ENCODE results near the gene ZNF582.
"Not testable (repeated sequence)": the region's sequence is repeated elsewhere in the genome, so short reads cannot be mapped to it uniquely, and the experiment has no call there.

Gene ZNF582

DNA sequence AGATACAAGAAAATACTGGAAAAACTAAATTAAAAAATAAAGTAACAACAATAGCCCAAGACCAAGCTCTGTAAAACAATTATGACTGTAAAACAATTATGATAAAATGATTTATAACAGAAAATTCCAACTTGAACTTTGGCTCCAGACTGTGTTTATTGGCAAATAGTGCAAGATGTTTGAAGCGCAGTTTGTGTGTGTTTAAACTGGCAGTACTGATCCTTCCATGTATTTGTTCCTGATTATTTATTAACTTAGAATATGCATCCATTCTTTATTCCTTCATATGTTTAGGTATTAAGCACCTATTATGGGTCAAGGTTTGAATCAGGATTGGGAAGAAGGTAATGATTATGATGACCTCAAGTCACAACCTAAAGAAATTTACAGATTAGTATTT is 37.8 kb downstream of the ZNF582 start:
- no peak for DNase-seq (ENCODE audit: low read depth in 3 of 3, low spot score in 1 of 3)

DNA sequence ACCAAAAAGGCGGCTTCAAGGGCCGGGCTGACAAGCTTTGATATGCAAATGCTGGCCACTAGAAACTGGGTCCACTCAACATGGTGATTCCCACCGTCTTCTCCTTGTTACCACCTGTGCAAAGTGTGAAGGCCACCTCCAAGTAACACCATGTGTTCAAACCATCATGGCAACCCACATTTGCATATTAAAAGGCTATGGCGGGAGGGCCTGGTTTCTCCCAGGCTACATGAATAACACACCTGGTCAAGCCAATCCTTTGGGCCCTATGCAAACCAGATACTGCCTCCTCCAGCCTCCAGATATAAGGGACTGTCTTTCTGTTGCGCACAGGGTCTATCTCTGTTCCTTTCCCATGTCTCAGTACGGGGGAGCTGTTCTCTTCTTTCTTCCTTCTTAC is 42.1 kb downstream of the ZNF582 start:
- no peak for DNase-seq (ENCODE audit: low read depth in 3 of 3, low spot score in 1 of 3)

DNA sequence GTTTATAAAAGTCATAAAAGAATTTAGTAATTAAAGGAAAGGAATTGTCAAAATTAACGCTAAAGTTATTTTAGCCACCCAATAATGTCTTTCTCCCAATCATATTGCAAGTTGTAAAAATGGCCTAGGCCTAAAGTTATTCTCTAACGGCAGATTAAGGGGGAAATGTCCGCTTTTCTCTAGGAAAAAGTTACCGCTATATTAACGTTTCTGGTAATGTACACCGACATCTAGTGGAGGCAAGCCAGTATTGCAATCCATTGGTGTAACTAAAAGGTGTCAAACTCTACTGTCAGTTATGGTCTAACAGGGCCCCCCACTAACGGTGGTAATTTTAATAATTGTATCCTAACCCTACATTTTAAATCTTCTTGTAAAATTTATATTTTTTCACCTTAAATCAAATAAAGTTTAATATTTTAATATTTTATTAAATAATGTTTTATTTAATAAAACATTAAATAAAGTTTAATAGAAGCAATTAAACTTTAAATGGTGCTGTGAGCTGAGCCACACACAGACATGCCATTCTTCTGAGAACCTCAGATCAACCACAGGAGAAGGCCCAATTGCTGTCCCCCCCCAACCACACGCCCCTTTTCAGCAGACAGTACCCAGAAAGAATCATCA is 42.8 kb downstream of the ZNF582 start:
- peak in 1 of 3 donors; percentile 5 for DNase-seq (ENCODE audit: low read depth in 3 of 3, low spot score in 1 of 3)

DNA sequence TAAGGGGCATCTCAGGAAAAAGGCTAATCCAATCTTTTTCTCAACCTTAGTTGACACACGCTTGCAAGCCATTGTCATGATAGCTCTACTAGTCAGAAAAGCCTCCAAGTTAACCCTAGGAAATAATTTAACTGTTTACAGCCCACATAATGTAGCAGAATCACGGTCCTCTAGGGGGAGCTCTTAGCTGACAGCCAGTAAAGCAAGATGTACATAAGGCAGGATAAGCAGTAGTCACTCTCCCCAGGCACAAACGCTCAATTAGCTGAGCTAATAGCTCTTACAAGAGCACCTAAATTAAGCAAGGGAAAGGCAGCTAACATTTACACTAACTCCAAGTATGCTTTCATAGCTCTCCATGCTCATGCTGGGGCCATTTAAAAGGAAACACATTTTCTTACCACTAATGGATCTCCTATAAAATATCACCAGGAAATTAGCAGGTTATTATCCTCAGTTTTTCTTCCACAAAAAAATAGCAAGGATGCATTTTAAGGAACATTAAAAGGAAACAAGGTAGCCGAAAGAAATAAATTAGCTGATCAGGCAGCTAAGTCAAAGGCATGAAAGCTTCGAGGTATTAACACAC is 45.0 kb downstream of the ZNF582 start:
- no peak for DNase-seq (ENCODE audit: low read depth in 3 of 3, low spot score in 1 of 3)

- DNase-seq (ENCODE audit: low read depth in 3 of 3, low spot score in 1 of 3) = no peak
Observed at GRCh38 chr19:56347163-56347778, 46.1 kb downstream of the ZNF582 start.

DNA sequence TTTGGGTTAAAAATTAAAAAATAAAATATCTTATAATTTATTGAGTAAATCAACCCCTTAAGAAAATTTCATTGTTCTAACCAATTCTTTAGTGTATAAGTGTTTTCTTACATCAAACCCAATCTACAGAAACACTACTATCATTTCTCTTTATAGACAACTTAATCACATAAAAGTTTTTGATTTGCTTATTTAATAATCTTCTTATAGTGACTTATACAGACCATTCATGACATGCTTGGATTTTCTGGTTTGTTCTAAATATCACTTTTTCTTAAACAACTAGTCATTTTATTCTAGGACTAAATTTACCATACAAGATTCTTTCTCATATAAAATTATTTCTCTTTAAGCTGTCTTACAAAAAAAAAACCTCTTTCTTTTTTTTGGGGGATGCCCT is 51.4 kb downstream of the ZNF582 start:
- no peak for DNase-seq (ENCODE audit: low read depth in 3 of 3, low spot score in 1 of 3)

DNA sequence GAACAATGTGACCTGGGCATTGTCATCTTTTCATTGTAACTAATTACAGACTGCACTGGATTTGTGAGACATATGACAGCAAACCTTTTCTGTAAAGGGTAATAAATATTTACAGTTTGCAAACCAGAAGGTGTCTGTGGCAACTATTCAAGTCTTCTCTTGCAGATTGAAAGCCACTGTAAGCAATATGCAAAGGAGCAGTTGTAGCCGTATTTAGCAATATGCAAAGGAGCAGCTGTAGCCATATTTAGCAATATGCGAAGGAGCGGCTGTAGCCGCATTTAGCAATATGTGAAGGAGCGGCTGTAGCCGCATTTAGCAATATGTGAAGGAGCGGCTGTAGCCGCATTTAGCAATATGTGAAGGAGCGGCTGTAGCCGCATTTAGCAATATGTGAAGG is 54.3 kb downstream of the ZNF582 start:
- DNase-seq (ENCODE audit: low read depth in 3 of 3, low spot score in 1 of 3) = not testable (repeated sequence)

GRCh38 chr19:56337077-56337476 is 56.3 kb downstream of the ZNF582 start:
- DNase-seq (ENCODE audit: low read depth in 3 of 3, low spot score in 1 of 3) = not testable (repeated sequence)

DNA sequence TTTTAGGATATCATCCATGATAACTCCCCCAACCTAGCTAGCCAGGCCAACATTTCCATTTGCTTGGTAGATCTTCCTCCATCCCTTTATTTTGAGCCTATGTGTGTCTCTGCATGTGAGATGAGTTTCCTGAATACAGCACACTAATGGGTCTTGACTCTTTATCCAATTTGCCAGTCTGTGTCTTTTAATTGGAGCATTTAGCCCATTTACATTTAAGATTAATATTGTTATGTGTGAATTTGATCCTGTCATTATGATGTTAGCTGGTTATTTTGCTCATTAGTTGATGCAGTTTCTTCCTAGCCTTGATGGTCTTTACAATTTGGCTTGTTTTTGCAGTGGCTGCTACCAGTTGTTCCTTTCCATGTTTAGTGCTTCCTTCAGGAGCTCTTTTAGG is 58.0 kb downstream of the ZNF582 start:
- not testable (repeated sequence) for DNase-seq (ENCODE audit: low read depth in 3 of 3, low spot score in 1 of 3)

DNA sequence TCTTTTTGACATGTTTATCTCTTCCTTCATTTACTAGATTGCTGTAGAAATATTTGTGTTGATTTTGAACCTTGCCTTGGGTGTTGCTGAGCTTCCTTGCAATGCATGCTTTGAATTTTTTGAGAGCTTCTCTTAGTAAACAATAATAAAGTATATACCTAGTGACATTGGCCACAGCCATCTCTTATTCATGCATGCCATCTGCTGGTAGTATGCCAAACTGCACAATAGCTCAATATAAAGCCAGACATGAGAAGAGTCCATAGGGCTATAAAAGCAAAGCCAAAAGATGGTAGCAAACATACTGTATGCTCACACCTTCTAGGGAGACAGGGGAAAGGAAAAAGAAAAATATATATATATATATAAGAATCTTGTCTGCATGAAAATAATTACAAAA is 59.8 kb downstream of the ZNF582 start:
- peak in 1 of 3 donors; percentile 6 for DNase-seq (ENCODE audit: low read depth in 3 of 3, low spot score in 1 of 3)
